GM23248 (cell line): ENCODE measurements around the gene FAM131C. TPM values are rescaled to one million over a fixed set of nuclear protein-coding genes. Genes with fewer than 3 reads are reported as not detected.

ENCODE experiments used
- DNase-seq: peaks from one replicate; pipeline ENCODE4 v3.0.0-alpha.2; 2015
- H2AFZ ChIP-seq: fragments of 200-600 bp; sonication (generic); 2 replicates; pipeline ENCODE4 v1.6.1; 2016; ENCODE audit warnings: antibody characterized with exemption
- H3F3A ChIP-seq: fragments of 200-600 bp; sonication (generic); 2 replicates; pipeline ENCODE4 v1.6.1; 2016; ENCODE audit warnings: mild to moderate bottlenecking, antibody characterized with exemption, mixed run types; ENCODE audit not compliant: insufficient read depth
- H3K27ac ChIP-seq: fragments of 200-600 bp; sonication (generic); 2 replicates; pipeline ENCODE4 v1.5.1; 2016; ENCODE audit warnings: mild to moderate bottlenecking
- H3K27me3 ChIP-seq: fragments of 200-600 bp; sonication (generic); replicated peaks from 2 replicates; pipeline ENCODE4 v1.6.1; 2016; ENCODE audit warnings: mild to moderate bottlenecking; ENCODE audit not compliant: insufficient read depth
- H3K36me3 ChIP-seq: fragments of 200-600 bp; sonication (generic); 2 replicates; pipeline ENCODE4 v1.6.1; 2016; ENCODE audit warnings: low read depth, mild to moderate bottlenecking
- H3K4me1 ChIP-seq: fragments of 200-600 bp; sonication (generic); 2 replicates; pipeline ENCODE4 v1.6.1; 2016; ENCODE audit warnings: mild to moderate bottlenecking; ENCODE audit not compliant: insufficient read depth
- H3K4me2 ChIP-seq: fragments of 200-600 bp; sonication (generic); one replicate; pipeline ENCODE4 v1.6.1; 2016; ENCODE audit warnings: mild to moderate bottlenecking; ENCODE audit not compliant: unreplicated experiment
- H3K4me3 ChIP-seq: fragments of 200-600 bp; sonication (generic); 2 replicates; pipeline ENCODE4 v1.5.1; 2016; ENCODE audit warnings: mild to moderate bottlenecking
- H3K79me2 ChIP-seq: fragments of 200-600 bp; sonication (generic); 2 replicates; pipeline ENCODE4 v1.6.1; 2016; ENCODE audit warnings: mild to moderate bottlenecking; ENCODE audit not compliant: insufficient read depth
- H3K9ac ChIP-seq: fragments of 200-600 bp; sonication (generic); 2 replicates; pipeline ENCODE4 v1.6.1; 2016; ENCODE audit warnings: mild to moderate bottlenecking
- H3K9me2 ChIP-seq: fragments of 200-600 bp; sonication (generic); 2 replicates; pipeline ENCODE4 v1.6.1; 2016; ENCODE audit warnings: mixed run types, mild to moderate bottlenecking, moderate library complexity; ENCODE audit not compliant: insufficient read depth
- H3K9me3 ChIP-seq: fragments of 200-600 bp; sonication (generic); one replicate; pipeline ENCODE4 v1.6.1; 2017; ENCODE audit warnings: low read depth
- H4K20me1 ChIP-seq: fragments of 200-600 bp; sonication (generic); 2 replicates; pipeline ENCODE4 v1.6.0; 2016; ENCODE audit not compliant: insufficient read depth
- EZH2 ChIP-seq: fragments of 200-600 bp; sonication (generic); IDR thresholded peaks from 2 replicates; pipeline ENCODE4 v1.6.1; 2018; ENCODE audit warnings: antibody characterized with exemption, mild to moderate bottlenecking; ENCODE audit not compliant: insufficient read depth, poor library complexity, severe bottlenecking
- EZH2phosphoT487 ChIP-seq: fragments of 200-600 bp; sonication (generic); IDR thresholded peaks from 2 replicates; pipeline ENCODE4 v1.6.1; 2018; ENCODE audit warnings: antibody characterized with exemption, moderate library complexity, mild to moderate bottlenecking, low read depth; ENCODE audit not compliant: insufficient read depth
- WGBS, 2 experiments: methylation state at CpG; one replicate each; pipeline ENCODE4 v1.1.6; 2015 to 2017; ENCODE audit warnings: low lambda C conversion rate in 2 of 2, low coverage in 1 of 2; ENCODE audit errors: missing lambda C conversion rate in 2 of 2; 5-methylcytosine and 5-hydroxymethylcytosine counted together
- in situ Hi-C: fragments of 300-500 bp; cut with MboI; formaldehyde crosslinking; loops from 2 replicates; pipeline ENCODE4 v1.15.0; 2020
- polyA plus RNA-seq: library from polyadenylated mRNA; unstranded; fragments of >200 nt; fragmentation: Nextera tagmentation; extraction: Ambion mirVana; gene quantifications from 2 replicates; pipeline ENCODE4 v1.2.1, GENCODE V29; 2016
- total RNA-seq: library from RNA; depleted of rRNA; stranded (reverse); fragments of >200 nt; shearing (Covaris generic); gene quantifications from 2 replicates; pipeline ENCODE4 v1.2.3, GENCODE V29; 2014

FAM131C gene
- total and polyA plus RNA-seq, 2 experiments from 2014 or later = 0.97 to 1.3 TPM

GRCh38 chr1:16017076-16017460, 56.4 kb downstream of the FAM131C start:
- no peak for DNase-seq
- in situ Hi-C loops = no loop called here
- H3K27me3 ChIP-seq = no peaks in the 10 kb centered on the region
- peak overlapping the region; percentile 64 for H3K4me2 ChIP-seq
- peak overlapping the region; percentile 52 for H3K4me3 ChIP-seq
- 82 to 94% methylated on average over 5 to 10 of the region's 10 CpGs for WGBS, 2 experiments
- peaks cover 58% of the 10 kb centered on the region for H3K4me1 ChIP-seq
- no peaks in the 10 kb centered on the region for H4K20me1 ChIP-seq
- peak overlapping the region; percentile 79 for H3K9ac ChIP-seq
- no peaks in the 10 kb centered on the region for H3K36me3 ChIP-seq
- TF ChIP-seq EZH2 = no peak
- peaks cover 17% of the 10 kb centered on the region for H3F3A ChIP-seq
- H3K79me2 ChIP-seq = no peaks in the 10 kb centered on the region
- H3K27ac ChIP-seq = peak overlapping the region; percentile 82
- H2AFZ ChIP-seq = no peak overlapping the region; the same call in 1 of the 2 replicates
- no peaks in the 10 kb centered on the region for H3K9me3 ChIP-seq
- H3K9me2 ChIP-seq = no peaks in the 10 kb centered on the region

GRCh38 chr1:16015960-16016901, 57.2 kb downstream of the FAM131C start:
- H2AFZ ChIP-seq = no peak overlapping the region
- 62% methylated on average over 19 to 23 of the region's 23 CpGs for WGBS, 2 experiments
- 0 out of 2 replicates have a peak overlapping the region, but pooled peaks have one; percentile 22 for H3K9ac ChIP-seq
- no peaks in the 10 kb centered on the region for H3K27me3 ChIP-seq
- in situ Hi-C loops = no loop called here
- no peaks in the 10 kb centered on the region for H3K9me3 ChIP-seq
- no peak overlapping the region for H3K4me3 ChIP-seq
- peaks cover 58% of the 10 kb centered on the region for H3K4me1 ChIP-seq
- no peaks in the 10 kb centered on the region for H3K36me3 ChIP-seq
- no peak overlapping the region for H3K4me2 ChIP-seq
- H3K9me2 ChIP-seq = no peaks in the 10 kb centered on the region
- TF ChIP-seq EZH2phosphoT487 (no peak), EZH2 (no peak)
- H3K27ac ChIP-seq = 0 out of 2 replicates have a peak overlapping the region, but pooled peaks have one; percentile 12
- H4K20me1 ChIP-seq = no peaks in the 10 kb centered on the region
- H3K79me2 ChIP-seq = no peaks in the 10 kb centered on the region
- peaks cover 25% of the 10 kb centered on the region for H3F3A ChIP-seq
- DNase-seq = peak; percentile 46

GRCh38 chr1:16015491-16015890, 58.0 kb downstream of the FAM131C start:
- no peaks in the 10 kb centered on the region for H3K36me3 ChIP-seq
- 96% methylated on average over 23 to 25 of the region's 25 CpGs for WGBS, 2 experiments
- H3F3A ChIP-seq = peaks cover 26% of the 10 kb centered on the region
- H4K20me1 ChIP-seq = no peaks in the 10 kb centered on the region
- H3K9me2 ChIP-seq = no peaks in the 10 kb centered on the region
- H3K9me3 ChIP-seq = no peaks in the 10 kb centered on the region
- H3K27ac ChIP-seq = no peak overlapping the region
- TF ChIP-seq EZH2phosphoT487 (no peak), EZH2 (no peak)
- H3K79me2 ChIP-seq = no peaks in the 10 kb centered on the region
- DNase-seq = no peak
- no peak overlapping the region for H3K4me3 ChIP-seq
- peaks cover 57% of the 10 kb centered on the region for H3K4me1 ChIP-seq
- no peak overlapping the region for H3K9ac ChIP-seq
- H2AFZ ChIP-seq = no peak overlapping the region
- H3K27me3 ChIP-seq = no peaks in the 10 kb centered on the region
- H3K4me2 ChIP-seq = no peak overlapping the region
- in situ Hi-C loops = no loop called here

- no peaks in the 10 kb centered on the region for H4K20me1 ChIP-seq
- H3K4me1 ChIP-seq = peaks cover 50% of the 10 kb centered on the region
- no peaks in the 10 kb centered on the region for H3K27me3 ChIP-seq
- H3K9me3 ChIP-seq = no peaks in the 10 kb centered on the region
- 0 out of 2 replicates have a peak overlapping the region, but pooled peaks have one; percentile 72 for H3K9ac ChIP-seq
- WGBS, 2 experiments = 56 to 67% methylated on average over 17 of the region's 17 CpGs
- H3F3A ChIP-seq = peaks cover 21% of the 10 kb centered on the region
- TF ChIP-seq EZH2phosphoT487 = no peak
- no peak for TF ChIP-seq EZH2
- no peak overlapping the region for H3K4me3 ChIP-seq
- H3K9me2 ChIP-seq = no peaks in the 10 kb centered on the region
- H3K27ac ChIP-seq = no peak overlapping the region
- H2AFZ ChIP-seq = no peak overlapping the region
- H3K4me2 ChIP-seq = no peak overlapping the region
- in situ Hi-C loops = no loop called here
- peak; percentile 50 for DNase-seq
- H3K79me2 ChIP-seq = no peaks in the 10 kb centered on the region
- no peaks in the 10 kb centered on the region for H3K36me3 ChIP-seq
These were observed 58.7 kb downstream of the FAM131C start for GRCh38 chr1:16014509-16015482.
